ENCODE results near the gene F3. TPM values are rescaled to one million over a fixed set of nuclear protein-coding genes. Genes with fewer than 3 reads are reported as not detected.

The F3 gene
- not detected for total RNA-seq
- polyA plus RNA-seq = not detected

- H3K4me1 ChIP-seq (ENCODE audit: control insufficient read depth, insufficient read depth, low read length, poor library complexity, severe bottlenecking) = peaks cover 5% of the 10 kb centered on the region
- peaks cover 45% of the 10 kb centered on the region for H3K27me3 ChIP-seq (ENCODE audit: control insufficient read depth, insufficient read depth, low read length)
- peaks cover 4 to 25% (median 6%) of the 10 kb centered on the region in 4 donors for H3K4me1 Mint-ChIP-seq
- ATAC-seq (ENCODE audit: low read depth in 2 of 2) (peak; percentile 49 to 74), DNase-seq (peak in 1 of 3 donors; percentile 45)
- no peak within 1 kb of the TSS for H3K27ac ChIP-seq (ENCODE audit: insufficient read depth, low read length, poor library complexity, severe bottlenecking)
- no peak within 1 kb of the TSS for H3K27ac Mint-ChIP-seq
- H3K9me3 ChIP-seq (ENCODE audit: control insufficient read depth in 2 of 2, low read length in 2 of 2) = no peaks in the 10 kb centered on the region
- H3K9me3 Mint-ChIP-seq = peaks cover 0 to 5% (median 0%) of the 10 kb centered on the region in 7 donors
- H3K4me3 Mint-ChIP-seq = peak within 1 kb of the TSS in 3 of 4 donors; percentile 60 to 69 (median 68)
- no peak within 1 kb of the TSS for H3K4me3 ChIP-seq (ENCODE audit: low read depth, low read length)
- H3K36me3 ChIP-seq (ENCODE audit: control insufficient read depth, insufficient read depth, low read length) = no peaks in the 10 kb centered on the region
- no peaks in the 10 kb centered on the region for H3K36me3 Mint-ChIP-seq
- H3K27me3 Mint-ChIP-seq = peaks cover 71% of the 10 kb centered on the region
These were observed at the start of gene F3 for GRCh38 chr1:94541246-94542087. Gene F3, minus strand, starts transcription at chr1:94541759. Its CDS starts 123 bp downstream, at chr1:94541636.

DNA sequence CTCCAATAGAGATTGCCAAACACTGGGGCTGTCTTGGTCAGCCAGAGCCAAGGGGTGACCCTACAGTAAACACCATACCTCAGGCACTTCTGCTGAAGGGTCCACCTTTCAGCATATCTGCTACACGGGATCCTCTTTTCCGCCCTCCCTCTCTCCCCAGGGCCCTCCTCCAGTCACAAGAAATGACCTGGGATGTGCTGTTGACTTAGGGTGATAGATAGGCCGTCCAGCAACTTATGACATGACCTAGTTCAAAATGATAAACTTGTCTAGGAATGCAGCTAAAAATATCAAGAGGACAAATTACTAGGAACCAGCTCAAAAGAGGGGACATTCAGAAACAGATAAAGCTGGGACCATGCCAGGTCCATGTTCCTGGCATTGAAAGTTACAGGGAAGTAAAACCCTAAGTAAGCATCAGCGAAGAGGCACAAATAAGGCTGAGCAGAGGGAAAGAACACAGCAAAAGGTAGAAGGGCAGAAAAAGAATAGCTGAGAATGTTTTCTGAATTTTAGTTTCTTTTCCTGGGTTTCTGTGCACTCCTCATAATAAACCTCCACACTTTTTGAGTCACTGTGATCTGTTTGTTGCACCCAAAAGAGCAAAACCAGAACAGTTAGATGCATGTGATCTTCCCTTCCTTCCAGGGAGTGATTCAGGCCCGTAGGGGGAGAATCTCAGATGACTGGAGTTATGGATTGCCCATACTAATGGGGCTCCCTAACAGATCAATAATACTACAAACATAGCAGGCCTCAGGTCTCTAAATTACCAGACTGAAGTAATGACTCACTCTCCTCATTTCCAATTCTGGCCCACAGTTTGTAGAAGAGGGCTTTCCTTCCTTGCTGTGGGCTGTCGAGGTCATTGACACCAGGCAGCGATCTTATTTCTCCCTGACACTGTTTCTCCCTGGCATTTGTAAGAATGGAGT, 48.9 kb upstream of the F3 start:
- H3K9me3 ChIP-seq (ENCODE audit: control insufficient read depth in 2 of 2, low read length in 2 of 2) = no peaks in the 10 kb centered on the region
- ATAC-seq (ENCODE audit: low read depth in 2 of 2) (no peak), DNase-seq (no peak)
- H3K36me3 Mint-ChIP-seq = no peaks in the 10 kb centered on the region
- peaks cover 13% of the 10 kb centered on the region for H3K27me3 Mint-ChIP-seq
- no peaks in the 10 kb centered on the region for H3K27me3 ChIP-seq (ENCODE audit: control insufficient read depth, insufficient read depth, low read length)
- peak overlapping the region in 1 of 3 donors; percentile 72 for H3K27ac Mint-ChIP-seq
- no peak overlapping the region for H3K4me3 ChIP-seq (ENCODE audit: low read depth, low read length)
- H3K4me1 ChIP-seq (ENCODE audit: control insufficient read depth, insufficient read depth, low read length, poor library complexity, severe bottlenecking) = no peaks in the 10 kb centered on the region
- H3K27ac ChIP-seq (ENCODE audit: insufficient read depth, low read length, poor library complexity, severe bottlenecking) = no peak overlapping the region
- peaks cover 0 to 2% (median 0%) of the 10 kb centered on the region in 7 donors for H3K9me3 Mint-ChIP-seq
- no peaks in the 10 kb centered on the region for H3K36me3 ChIP-seq (ENCODE audit: control insufficient read depth, insufficient read depth, low read length)
- no peak overlapping the region for H3K4me3 Mint-ChIP-seq
- no peaks in the 10 kb centered on the region for H3K4me1 Mint-ChIP-seq

GRCh38 chr1:94589728-94590127, 48.2 kb upstream of the F3 start:
- Histone ChIP-seq H3K4me1 (ENCODE audit: control insufficient read depth, insufficient read depth, low read length, poor library complexity, severe bottlenecking) (no peaks in the 10 kb centered on the region), H3K27me3 (ENCODE audit: control insufficient read depth, insufficient read depth, low read length) (no peaks in the 10 kb centered on the region), H3K4me3 (ENCODE audit: low read depth, low read length) (no peak overlapping the region), H3K27ac (ENCODE audit: insufficient read depth, low read length, poor library complexity, severe bottlenecking) (no peak overlapping the region), H3K36me3 (ENCODE audit: control insufficient read depth, insufficient read depth, low read length) (no peaks in the 10 kb centered on the region), H3K9me3 (ENCODE audit: control insufficient read depth in 2 of 2, low read length in 2 of 2) (no peaks in the 10 kb centered on the region)
- Mint-ChIP-seq H3K36me3 (no peaks in the 10 kb centered on the region), H3K27ac (no peak overlapping the region), H3K9me3 (peaks cover 0 to 2% (median 0%) of the 10 kb centered on the region in 7 donors), H3K4me1 (no peaks in the 10 kb centered on the region), H3K27me3 (peaks cover 13% of the 10 kb centered on the region), H3K4me3 (no peak overlapping the region)
- DNase-seq = no peak
- no peak for ATAC-seq (ENCODE audit: low read depth in 2 of 2)

- DNase-seq = no peak
- no peaks in the 10 kb centered on the region for H3K4me1 ChIP-seq (ENCODE audit: control insufficient read depth, insufficient read depth, low read length, poor library complexity, severe bottlenecking)
- peaks cover 0 to 11% (median 5%) of the 10 kb centered on the region in 7 donors for H3K9me3 Mint-ChIP-seq
- no peak for ATAC-seq (ENCODE audit: low read depth in 2 of 2)
- H3K9me3 ChIP-seq (ENCODE audit: control insufficient read depth in 2 of 2, low read length in 2 of 2) = no peaks in the 10 kb centered on the region
- no peak overlapping the region for H3K27ac ChIP-seq (ENCODE audit: insufficient read depth, low read length, poor library complexity, severe bottlenecking)
- H3K4me1 Mint-ChIP-seq = peaks cover 0 to 4% (median 0%) of the 10 kb centered on the region in 4 donors
- H3K36me3 ChIP-seq (ENCODE audit: control insufficient read depth, insufficient read depth, low read length) = no peaks in the 10 kb centered on the region
- no peaks in the 10 kb centered on the region for H3K36me3 Mint-ChIP-seq
- H3K27ac Mint-ChIP-seq = no peak overlapping the region
- peaks cover 2% of the 10 kb centered on the region for H3K27me3 Mint-ChIP-seq
- no peak overlapping the region for H3K4me3 ChIP-seq (ENCODE audit: low read depth, low read length)
- H3K27me3 ChIP-seq (ENCODE audit: control insufficient read depth, insufficient read depth, low read length) = no peaks in the 10 kb centered on the region
- no peak overlapping the region for H3K4me3 Mint-ChIP-seq
These were observed 41.0 kb upstream of the F3 start for GRCh38 chr1:94582565-94582964.

DNA sequence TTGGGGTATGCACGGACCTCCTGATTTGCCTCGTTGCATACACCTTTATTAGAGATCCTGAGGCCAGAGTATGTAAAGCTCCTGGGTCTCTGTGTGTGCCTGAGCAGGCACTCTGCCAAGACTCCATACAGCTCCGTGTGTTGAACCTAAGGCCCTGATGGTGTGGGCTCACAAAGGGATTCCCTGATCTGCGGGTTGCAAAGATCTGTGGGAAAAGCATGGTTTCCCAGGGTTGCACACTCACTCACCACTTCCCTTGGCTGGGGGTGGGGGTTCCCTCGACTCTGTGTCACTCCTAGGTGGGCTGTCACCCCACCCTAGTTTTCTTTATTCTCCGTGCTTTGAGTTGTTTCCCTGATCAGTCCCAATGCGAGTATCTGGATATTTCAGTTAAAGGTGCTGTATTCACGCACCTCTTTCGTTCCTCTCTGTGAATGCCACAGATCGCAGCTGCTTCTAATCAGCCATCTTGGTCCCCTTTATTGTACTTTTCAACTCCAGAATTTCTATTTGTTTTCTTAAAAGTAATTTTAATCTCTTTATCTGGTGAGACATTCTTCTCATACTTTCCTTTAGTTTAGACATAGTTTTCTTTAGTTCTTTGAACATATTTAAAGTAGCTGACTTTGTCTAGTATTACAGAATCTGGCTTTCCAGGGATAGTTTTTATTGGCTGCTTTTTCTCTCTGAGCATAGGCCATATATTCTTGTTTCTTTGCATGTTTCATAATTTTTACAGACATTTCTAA, 39.0 kb upstream of the F3 start:
- Histone ChIP-seq H3K27ac (ENCODE audit: insufficient read depth, low read length, poor library complexity, severe bottlenecking) (no peak overlapping the region), H3K4me3 (ENCODE audit: low read depth, low read length) (no peak overlapping the region), H3K4me1 (ENCODE audit: control insufficient read depth, insufficient read depth, low read length, poor library complexity, severe bottlenecking) (no peaks in the 10 kb centered on the region), H3K36me3 (ENCODE audit: control insufficient read depth, insufficient read depth, low read length) (no peaks in the 10 kb centered on the region), H3K27me3 (ENCODE audit: control insufficient read depth, insufficient read depth, low read length) (no peaks in the 10 kb centered on the region), H3K9me3 (ENCODE audit: control insufficient read depth in 2 of 2, low read length in 2 of 2) (no peaks in the 10 kb centered on the region)
- Mint-ChIP-seq H3K4me3 (no peak overlapping the region), H3K36me3 (no peaks in the 10 kb centered on the region), H3K9me3 (peaks cover 0 to 20% (median 9%) of the 10 kb centered on the region in 7 donors), H3K4me1 (peaks cover 0 to 4% (median 0%) of the 10 kb centered on the region in 4 donors), H3K27me3 (no peaks in the 10 kb centered on the region), H3K27ac (no peak overlapping the region)
- DNase-seq (no peak), ATAC-seq (ENCODE audit: low read depth in 2 of 2) (no peak)

- Mint-ChIP-seq H3K4me1 (peaks cover 0 to 4% (median 0%) of the 10 kb centered on the region in 4 donors), H3K36me3 (no peaks in the 10 kb centered on the region), H3K27me3 (no peaks in the 10 kb centered on the region), H3K27ac (no peak overlapping the region), H3K9me3 (peaks cover 0 to 20% (median 9%) of the 10 kb centered on the region in 7 donors), H3K4me3 (no peak overlapping the region)
- Histone ChIP-seq H3K36me3 (ENCODE audit: control insufficient read depth, insufficient read depth, low read length) (no peaks in the 10 kb centered on the region), H3K4me1 (ENCODE audit: control insufficient read depth, insufficient read depth, low read length, poor library complexity, severe bottlenecking) (no peaks in the 10 kb centered on the region), H3K9me3 (ENCODE audit: control insufficient read depth in 2 of 2, low read length in 2 of 2) (no peaks in the 10 kb centered on the region), H3K27ac (ENCODE audit: insufficient read depth, low read length, poor library complexity, severe bottlenecking) (no peak overlapping the region), H3K27me3 (ENCODE audit: control insufficient read depth, insufficient read depth, low read length) (no peaks in the 10 kb centered on the region), H3K4me3 (ENCODE audit: low read depth, low read length) (no peak overlapping the region)
- DNase-seq (no peak), ATAC-seq (ENCODE audit: low read depth in 2 of 2) (no peak)
These were observed 38.3 kb upstream of the F3 start for GRCh38 chr1:94579876-94580294.

GRCh38 chr1:94578856-94579255, 37.3 kb upstream of the F3 start:
- Histone ChIP-seq H3K27me3 (ENCODE audit: control insufficient read depth, insufficient read depth, low read length) (no peaks in the 10 kb centered on the region), H3K36me3 (ENCODE audit: control insufficient read depth, insufficient read depth, low read length) (no peaks in the 10 kb centered on the region), H3K4me1 (ENCODE audit: control insufficient read depth, insufficient read depth, low read length, poor library complexity, severe bottlenecking) (no peaks in the 10 kb centered on the region), H3K4me3 (ENCODE audit: low read depth, low read length) (no peak overlapping the region), H3K27ac (ENCODE audit: insufficient read depth, low read length, poor library complexity, severe bottlenecking) (no peak overlapping the region), H3K9me3 (ENCODE audit: control insufficient read depth in 2 of 2, low read length in 2 of 2) (no peaks in the 10 kb centered on the region)
- ATAC-seq (ENCODE audit: low read depth in 2 of 2) (no peak), DNase-seq (no peak)
- Mint-ChIP-seq H3K4me1 (peaks cover 0 to 4% (median 0%) of the 10 kb centered on the region in 4 donors), H3K36me3 (no peaks in the 10 kb centered on the region), H3K27ac (no peak overlapping the region), H3K9me3 (peaks cover 0 to 20% (median 9%) of the 10 kb centered on the region in 7 donors), H3K4me3 (no peak overlapping the region), H3K27me3 (no peaks in the 10 kb centered on the region)
